ENCODE measurements around the gene BCAS1.

The BCAS1 gene

DNA sequence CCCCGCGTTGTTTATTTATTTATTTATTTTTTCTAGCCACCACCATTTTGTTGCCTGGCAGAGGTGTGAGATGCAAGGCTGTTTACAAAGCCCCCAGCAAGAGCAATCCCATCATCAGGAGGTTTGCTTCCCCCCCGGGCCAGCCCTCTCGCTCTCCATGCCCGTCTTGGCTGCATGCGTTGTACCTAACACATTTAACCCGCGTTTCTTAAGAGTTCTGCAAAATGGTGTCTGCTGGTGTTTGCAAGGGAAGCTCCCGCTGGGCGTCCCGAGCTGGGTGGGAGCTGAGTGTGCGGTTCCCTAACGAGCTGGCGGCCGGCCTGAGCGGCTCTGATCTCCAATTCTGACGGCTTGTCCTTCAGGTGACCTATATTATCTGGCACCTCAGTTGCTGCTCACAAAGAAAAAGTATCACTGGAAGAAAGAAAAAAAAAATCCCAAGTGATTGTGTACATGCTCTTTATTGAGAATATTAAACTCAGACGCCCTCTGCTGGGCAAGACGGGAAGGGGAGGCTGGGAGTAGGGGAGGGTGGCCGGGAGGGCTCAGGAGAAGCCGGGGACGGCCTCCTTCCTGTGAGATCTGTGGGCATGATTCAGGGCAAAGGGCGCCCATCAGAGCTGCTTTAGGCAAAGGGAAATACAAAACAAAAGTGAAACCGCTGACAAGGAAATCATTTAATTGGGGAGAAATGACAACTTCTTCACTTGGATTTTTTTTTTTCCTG, 154.8 kb downstream of the BCAS1 start (continued):
- peak; percentile 80 for TF ChIP-seq PRDM10 (tag by site-specific recombination; IDR thresholded peaks at IDR 0.05)
- no peak for TF ChIP-seq ZNF391 (tag by site-specific recombination; IDR thresholded peaks at IDR 0.05; ENCODE audit: borderline replicate concordance, low read depth)
- no peak for TF ChIP-seq TCF7L2 (IDR thresholded peaks at IDR 0.05; ENCODE audit: borderline replicate concordance, low read depth, low read length)
- no peak for TF ChIP-seq ZNF626 (tag by site-specific recombination; IDR thresholded peaks at IDR 0.05)
- no peak; the same call in 1 of the 2 replicates for TF ChIP-seq ZNF561 (tag by site-specific recombination; IDR thresholded peaks at IDR 0.05; ENCODE audit: borderline replicate concordance)
- TF ChIP-seq, protein P1, sequence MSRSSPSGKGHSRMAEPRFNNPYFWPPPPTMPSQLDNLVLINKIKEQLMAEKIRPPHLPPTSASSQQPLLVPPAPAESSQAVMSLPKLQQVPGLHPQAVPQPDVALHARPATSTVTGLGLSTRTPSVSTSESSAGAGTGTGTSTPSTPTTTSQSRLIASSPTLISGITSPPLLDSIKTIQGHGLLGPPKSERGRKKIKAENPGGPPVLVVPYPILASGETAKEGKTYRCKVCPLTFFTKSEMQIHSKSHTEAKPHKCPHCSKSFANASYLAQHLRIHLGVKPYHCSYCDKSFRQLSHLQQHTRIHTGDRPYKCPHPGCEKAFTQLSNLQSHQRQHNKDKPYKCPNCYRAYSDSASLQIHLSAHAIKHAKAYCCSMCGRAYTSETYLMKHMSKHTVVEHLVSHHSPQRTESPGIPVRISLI (tag by site-specific recombination; IDR thresholded peaks at IDR 0.05): peak; percentile 97
- TF ChIP-seq ZNF658 (tag by site-specific recombination; IDR thresholded peaks at IDR 0.05): no peak
- TF ChIP-seq ZNF157 (tag by site-specific recombination; IDR thresholded peaks at IDR 0.05): no peak
- TF ChIP-seq ZSCAN30 (tag by site-specific recombination; IDR thresholded peaks at IDR 0.05): no peak
- no peak; the same call in 1 of the 2 replicates for TF ChIP-seq ZEB2 (tag by site-specific recombination; IDR thresholded peaks at IDR 0.05)
- TF ChIP-seq GLI4 (tag by site-specific recombination; IDR thresholded peaks at IDR 0.05): no peak
- TF ChIP-seq KLF7 (tag by site-specific recombination; IDR thresholded peaks at IDR 0.05; ENCODE audit: borderline replicate concordance): no peak
- TF ChIP-seq, protein P2, sequence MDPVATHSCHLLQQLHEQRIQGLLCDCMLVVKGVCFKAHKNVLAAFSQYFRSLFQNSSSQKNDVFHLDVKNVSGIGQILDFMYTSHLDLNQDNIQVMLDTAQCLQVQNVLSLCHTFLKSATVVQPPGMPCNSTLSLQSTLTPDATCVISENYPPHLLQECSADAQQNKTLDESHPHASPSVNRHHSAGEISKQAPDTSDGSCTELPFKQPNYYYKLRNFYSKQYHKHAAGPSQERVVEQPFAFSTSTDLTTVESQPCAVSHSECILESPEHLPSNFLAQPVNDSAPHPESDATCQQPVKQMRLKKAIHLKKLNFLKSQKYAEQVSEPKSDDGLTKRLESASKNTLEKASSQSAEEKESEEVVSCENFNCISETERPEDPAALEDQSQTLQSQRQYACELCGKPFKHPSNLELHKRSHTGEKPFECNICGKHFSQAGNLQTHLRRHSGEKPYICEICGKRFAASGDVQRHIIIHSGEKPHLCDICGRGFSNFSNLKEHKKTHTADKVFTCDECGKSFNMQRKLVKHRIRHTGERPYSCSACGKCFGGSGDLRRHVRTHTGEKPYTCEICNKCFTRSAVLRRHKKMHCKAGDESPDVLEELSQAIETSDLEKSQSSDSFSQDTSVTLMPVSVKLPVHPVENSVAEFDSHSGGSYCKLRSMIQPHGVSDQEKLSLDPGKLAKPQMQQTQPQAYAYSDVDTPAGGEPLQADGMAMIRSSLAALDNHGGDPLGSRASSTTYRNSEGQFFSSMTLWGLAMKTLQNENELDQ (tag by site-specific recombination; IDR thresholded peaks at IDR 0.05; ENCODE audit: low read depth): no peak
- no peak for TF ChIP-seq ZBTB20 (tag by site-specific recombination; IDR thresholded peaks at IDR 0.05)
- TF ChIP-seq ZFP69B (tag by site-specific recombination; IDR thresholded peaks at IDR 0.05): peak; percentile 17; the same call in 1 of the 2 replicates
- TF ChIP-seq, protein P3, sequence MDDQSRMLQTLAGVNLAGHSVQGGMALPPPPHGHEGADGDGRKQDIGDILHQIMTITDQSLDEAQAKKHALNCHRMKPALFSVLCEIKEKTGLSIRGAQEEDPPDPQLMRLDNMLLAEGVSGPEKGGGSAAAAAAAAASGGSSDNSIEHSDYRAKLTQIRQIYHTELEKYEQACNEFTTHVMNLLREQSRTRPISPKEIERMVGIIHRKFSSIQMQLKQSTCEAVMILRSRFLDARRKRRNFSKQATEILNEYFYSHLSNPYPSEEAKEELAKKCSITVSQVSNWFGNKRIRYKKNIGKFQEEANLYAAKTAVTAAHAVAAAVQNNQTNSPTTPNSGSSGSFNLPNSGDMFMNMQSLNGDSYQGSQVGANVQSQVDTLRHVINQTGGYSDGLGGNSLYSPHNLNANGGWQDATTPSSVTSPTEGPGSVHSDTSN (CRISPR knock-in tag; IDR thresholded peaks at IDR 0.05): no peak
- no peak for TF ChIP-seq ZNF416 (tag by site-specific recombination; IDR thresholded peaks at IDR 0.05)
- TF ChIP-seq ZBTB48 (tag by site-specific recombination; IDR thresholded peaks at IDR 0.05): peak; percentile 50; the same call in 1 of the 2 replicates
- no peak for TF ChIP-seq ZNF19 (tag by site-specific recombination; IDR thresholded peaks at IDR 0.05; ENCODE audit: low read depth)
- no peak for TF ChIP-seq BCL11A (tag by site-specific recombination; IDR thresholded peaks at IDR 0.05; ENCODE audit: low read depth)
- TF ChIP-seq GFI1B (tag by site-specific recombination; IDR thresholded peaks at IDR 0.05): no peak
- TF ChIP-seq ZNF335 (tag by site-specific recombination; conservative IDR thresholded peaks at IDR 0.05): peak; percentile 84
- TF ChIP-seq ZNF114 (tag by site-specific recombination; IDR thresholded peaks at IDR 0.05): no peak
- TF ChIP-seq YY2 (tag by site-specific recombination; IDR thresholded peaks at IDR 0.05): no peak
- TF ChIP-seq ZBTB21 (tag by site-specific recombination; IDR thresholded peaks at IDR 0.05): no peak
- TF ChIP-seq ZNF23 (tag by site-specific recombination; IDR thresholded peaks at IDR 0.05; ENCODE audit: borderline replicate concordance): no peak
- TF ChIP-seq MYNN (tag by site-specific recombination; IDR thresholded peaks at IDR 0.05; ENCODE audit: borderline replicate concordance): no peak
- no peak for TF ChIP-seq ZNF623 (tag by site-specific recombination; IDR thresholded peaks at IDR 0.05)
- no peak for TF ChIP-seq ZNF544 (tag by site-specific recombination; IDR thresholded peaks at IDR 0.05)
- TF ChIP-seq ZNF366 (tag by site-specific recombination; conservative IDR thresholded peaks at IDR 0.05): no peak
- no peak for TF ChIP-seq IKZF3 (tag by site-specific recombination; IDR thresholded peaks at IDR 0.05)
- no peak for TF ChIP-seq KLF10 (tag by site-specific recombination; IDR thresholded peaks at IDR 0.05)
- no peak for TF ChIP-seq ZNF169 (tag by site-specific recombination; IDR thresholded peaks at IDR 0.05)
- TF ChIP-seq ZFP3 (tag by site-specific recombination; IDR thresholded peaks at IDR 0.05; ENCODE audit: low read depth): no peak
- no peak for TF ChIP-seq SCRT2 (tag by site-specific recombination; IDR thresholded peaks at IDR 0.05)

Data from HEK293 (cell line).